ENCODE data around the gene FITM1.
"Not testable (repeated sequence)": the region's sequence is repeated elsewhere in the genome, so short reads cannot be mapped to it uniquely, and the experiment has no call there.

The FITM1 gene

DNA sequence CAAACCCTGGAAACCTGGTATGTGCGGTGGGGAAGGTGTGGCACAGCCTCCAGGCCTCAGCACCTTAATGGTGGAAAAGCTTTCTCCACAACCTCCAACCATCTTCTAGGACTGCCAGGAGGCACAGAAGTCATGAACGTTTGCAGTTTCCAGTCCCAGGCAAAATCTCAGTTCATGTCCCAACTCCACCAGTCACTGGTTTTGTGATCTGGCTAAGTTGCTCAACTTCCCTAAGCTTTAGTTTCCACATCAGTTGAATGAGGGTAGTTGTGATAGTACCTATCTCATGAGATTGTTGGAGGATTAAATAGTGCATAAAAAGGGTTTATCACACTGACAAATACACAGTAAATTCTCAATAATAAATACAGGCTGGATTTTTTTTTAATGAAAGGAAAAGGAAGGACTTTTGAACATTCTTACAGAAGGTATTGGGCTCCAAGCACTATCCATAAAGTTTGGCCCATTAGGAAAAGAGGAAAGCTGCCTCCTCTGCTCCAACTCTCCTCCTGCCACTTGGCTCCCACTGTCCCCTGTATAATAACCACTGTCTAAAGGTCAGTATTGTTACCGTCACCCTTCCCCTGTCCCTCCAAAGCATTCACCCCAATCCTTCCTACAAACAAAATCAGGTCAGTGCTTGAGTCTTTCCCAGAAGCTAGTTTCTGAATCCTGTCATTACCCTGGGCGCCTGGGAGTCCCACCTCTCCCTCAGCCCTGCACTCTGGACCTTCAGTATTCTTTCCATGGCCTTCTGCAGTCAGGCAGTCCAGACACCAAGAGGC lies 30.1 kb upstream of the FITM1 start:
- TF ChIP-seq, protein P1, sequence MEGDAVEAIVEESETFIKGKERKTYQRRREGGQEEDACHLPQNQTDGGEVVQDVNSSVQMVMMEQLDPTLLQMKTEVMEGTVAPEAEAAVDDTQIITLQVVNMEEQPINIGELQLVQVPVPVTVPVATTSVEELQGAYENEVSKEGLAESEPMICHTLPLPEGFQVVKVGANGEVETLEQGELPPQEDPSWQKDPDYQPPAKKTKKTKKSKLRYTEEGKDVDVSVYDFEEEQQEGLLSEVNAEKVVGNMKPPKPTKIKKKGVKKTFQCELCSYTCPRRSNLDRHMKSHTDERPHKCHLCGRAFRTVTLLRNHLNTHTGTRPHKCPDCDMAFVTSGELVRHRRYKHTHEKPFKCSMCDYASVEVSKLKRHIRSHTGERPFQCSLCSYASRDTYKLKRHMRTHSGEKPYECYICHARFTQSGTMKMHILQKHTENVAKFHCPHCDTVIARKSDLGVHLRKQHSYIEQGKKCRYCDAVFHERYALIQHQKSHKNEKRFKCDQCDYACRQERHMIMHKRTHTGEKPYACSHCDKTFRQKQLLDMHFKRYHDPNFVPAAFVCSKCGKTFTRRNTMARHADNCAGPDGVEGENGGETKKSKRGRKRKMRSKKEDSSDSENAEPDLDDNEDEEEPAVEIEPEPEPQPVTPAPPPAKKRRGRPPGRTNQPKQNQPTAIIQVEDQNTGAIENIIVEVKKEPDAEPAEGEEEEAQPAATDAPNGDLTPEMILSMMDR (IDR thresholded peaks at IDR 0.05; ENCODE audit: extremely low read depth, missing control alignments) = no peak
- no peak for DNase-seq (ENCODE audit: low spot score)

DNA sequence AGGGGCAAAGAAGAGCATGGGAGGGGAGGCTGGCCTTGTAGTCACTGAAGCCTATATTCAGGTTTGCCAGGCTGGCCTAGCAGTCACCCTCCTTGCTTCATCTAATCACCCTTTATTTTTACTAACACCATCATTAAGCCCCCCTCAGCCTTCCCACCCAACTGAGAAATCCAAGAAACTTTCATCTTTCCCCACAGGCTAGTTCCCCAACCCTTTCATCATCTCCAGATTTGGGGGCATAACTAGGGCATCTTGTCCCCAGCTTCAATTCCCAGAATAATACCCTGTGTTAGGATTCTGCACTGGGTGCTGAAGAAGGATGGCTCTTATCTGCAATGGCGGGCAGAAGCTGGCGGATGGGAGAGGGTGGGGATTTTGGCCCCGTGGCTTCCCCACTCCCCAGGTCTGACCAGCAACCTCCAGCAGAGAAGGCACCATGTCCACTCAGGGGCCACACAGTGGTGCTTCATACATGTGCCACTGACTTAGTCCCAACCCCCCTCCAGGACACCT lies 29.4 kb upstream of the FITM1 start:
- no peak for DNase-seq (ENCODE audit: low spot score)
- TF ChIP-seq, protein P1 (IDR thresholded peaks at IDR 0.05; ENCODE audit: extremely low read depth, missing control alignments) = no peak

DNA sequence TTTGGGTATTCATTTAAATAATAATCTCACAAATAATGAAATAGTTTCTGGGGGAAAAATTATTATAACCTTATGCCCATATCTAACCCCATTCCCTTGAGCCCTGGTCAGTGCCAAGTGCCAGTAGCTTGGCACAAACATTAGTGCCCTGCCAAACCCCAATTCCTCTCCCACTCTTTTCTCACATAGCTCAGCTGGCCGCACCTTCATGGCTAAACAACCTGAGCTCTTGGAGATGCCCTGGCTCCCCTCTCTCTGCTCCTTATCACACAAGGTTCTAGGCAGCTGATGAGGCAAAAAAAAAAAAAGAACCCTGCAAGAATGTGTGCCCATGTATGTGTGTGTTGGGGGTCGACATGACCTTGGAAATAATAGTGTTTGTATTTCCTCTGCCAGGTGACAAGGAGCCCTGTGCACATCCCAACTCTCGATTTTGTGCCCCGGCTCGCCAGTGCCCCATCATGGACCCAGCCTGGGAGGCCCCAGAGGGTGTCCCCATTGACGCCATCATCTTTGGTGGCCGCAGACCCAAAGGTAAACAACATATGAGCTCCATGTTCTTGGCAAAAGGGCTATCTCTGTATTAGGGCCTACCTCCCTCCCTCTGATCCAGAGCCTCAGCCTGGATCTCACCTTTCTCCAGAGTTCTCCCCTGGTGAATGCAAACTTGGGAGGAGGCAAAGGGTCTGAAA lies 28.0 kb upstream of the FITM1 start:
- DNase-seq (ENCODE audit: low spot score) = no peak
- TF ChIP-seq, protein P1 (IDR thresholded peaks at IDR 0.05; ENCODE audit: extremely low read depth, missing control alignments) = no peak

DNA sequence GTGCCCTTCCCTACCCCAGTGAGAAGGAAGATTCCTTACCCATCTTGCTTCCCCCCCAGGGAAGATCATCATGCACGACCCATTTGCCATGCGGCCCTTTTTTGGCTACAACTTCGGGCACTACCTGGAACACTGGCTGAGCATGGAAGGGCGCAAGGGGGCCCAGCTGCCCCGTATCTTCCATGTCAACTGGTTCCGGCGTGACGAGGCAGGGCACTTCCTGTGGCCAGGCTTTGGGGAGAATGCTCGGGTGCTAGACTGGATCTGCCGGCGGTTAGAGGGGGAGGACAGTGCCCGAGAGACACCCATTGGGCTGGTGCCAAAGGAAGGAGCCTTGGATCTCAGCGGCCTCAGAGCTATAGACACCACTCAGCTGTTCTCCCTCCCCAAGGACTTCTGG lies 27.0 kb upstream of the FITM1 start:
- TF ChIP-seq, protein P1 (IDR thresholded peaks at IDR 0.05; ENCODE audit: extremely low read depth, missing control alignments) = no peak
- DNase-seq (ENCODE audit: low spot score) = no peak

DNA sequence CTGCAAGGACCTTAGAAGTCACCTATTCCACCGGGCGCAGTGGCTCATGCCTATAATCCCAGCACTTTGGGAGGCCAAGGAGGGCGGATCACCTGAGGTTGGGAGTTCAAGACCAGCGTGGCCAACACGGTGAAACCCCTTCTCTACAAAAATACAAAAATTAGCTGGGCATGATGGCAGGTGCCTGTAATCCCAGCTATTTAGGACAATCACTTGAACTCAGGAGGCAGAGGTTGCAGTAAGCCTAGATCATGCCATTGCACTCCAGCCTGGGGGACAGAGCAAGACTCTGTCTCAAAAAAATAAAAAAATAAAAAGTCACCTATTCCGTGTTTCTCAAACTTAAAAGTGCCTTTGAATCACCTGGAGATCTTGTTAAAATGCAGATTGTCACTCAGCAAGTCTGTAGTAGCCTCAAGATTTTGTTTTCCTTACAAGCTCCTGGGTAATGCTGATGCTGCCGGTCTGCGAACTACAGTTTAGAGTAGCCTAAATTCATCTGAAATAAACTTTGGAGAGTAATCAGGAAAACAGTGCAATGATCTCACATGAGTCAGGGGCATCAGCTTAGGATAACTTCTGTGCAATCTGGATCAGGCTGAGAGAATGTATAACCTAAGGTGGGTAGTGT lies 24.7 kb upstream of the FITM1 start:
- DNase-seq (ENCODE audit: low spot score) = not testable (repeated sequence)

DNA sequence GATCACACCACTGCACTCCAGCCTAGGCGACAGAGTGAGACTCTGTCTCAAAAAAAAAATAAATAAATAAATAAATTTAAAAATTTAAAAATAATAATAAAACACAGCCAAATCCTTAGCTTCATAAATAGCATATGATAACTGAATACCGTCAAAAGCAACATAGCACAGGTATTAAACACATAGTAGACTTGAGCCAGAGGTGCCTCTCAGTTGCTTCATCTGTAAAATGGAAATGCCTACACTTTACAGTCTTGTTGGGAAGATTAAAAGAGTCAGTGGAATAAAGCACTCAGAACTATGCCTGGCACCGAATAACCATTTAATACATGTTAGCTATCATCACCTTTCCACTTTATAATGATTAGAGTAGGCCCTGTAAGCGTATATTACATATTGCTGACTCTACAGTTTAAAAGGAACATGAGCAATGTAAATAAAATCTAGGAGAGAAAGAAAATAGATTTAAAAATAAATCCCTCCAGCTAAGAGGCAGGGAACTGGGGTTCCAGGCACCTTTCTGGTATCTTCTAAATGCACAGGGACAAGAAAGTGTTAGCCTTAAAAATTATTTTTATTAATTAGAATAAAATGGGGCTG lies 23.7 kb upstream of the FITM1 start:
- no peak for DNase-seq (ENCODE audit: low spot score)
- TF ChIP-seq, protein P1 (IDR thresholded peaks at IDR 0.05; ENCODE audit: extremely low read depth, missing control alignments) = no peak

DNA sequence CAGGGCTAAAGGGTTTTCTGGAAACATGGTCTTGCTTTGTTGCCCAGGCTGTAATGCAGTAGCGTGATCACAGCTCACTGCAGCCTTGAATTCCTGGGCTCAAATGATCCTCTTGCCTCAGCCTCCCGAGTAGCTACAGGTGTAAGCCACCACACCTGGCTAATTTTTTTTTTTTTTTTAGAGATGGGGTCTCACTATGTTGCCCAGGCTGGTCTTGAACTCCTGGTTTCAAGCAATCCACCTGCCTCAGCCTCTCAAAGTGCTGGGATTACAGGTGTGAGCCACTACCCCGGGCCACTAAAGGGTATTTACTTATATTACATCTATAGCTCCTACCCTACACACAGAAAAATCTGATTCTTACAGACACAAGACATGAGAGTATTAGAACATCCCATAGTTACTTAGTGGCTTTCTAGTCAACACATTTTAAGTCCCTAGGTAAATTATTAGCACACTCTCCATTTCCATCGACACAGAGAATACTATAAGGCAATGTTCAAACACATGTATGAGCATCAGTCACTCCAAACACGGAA lies 22.1 kb upstream of the FITM1 start:
- no peak for DNase-seq (ENCODE audit: low spot score)
- TF ChIP-seq, protein P1 (IDR thresholded peaks at IDR 0.05; ENCODE audit: extremely low read depth, missing control alignments) = no peak
